ENCODE data around the gene TFPI. TPM values are rescaled to one million over a fixed set of nuclear protein-coding genes. Genes with fewer than 3 reads are reported as not detected.

TFPI gene
- total RNA-seq, 1 experiment from 2014 or later = 129 TPM

DNA sequence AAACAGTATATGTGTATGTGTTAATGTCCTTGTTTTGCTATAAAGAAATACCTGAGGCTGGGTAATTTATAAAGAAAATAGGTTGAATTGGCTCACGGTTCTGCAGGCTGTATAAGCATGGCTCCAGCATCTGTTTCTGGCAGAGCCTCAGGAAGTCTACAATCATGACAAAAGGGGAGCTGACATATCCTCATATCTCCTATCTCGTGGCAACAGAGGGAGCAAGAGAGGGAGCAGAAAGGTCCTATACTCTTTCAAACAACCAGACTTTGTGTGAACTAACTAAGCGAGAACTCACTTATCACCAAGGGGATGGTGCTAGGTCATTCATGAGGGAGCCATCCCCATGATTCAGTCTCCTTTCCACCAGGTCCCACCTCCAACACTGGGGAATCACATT is 119.2 kb downstream of the TFPI start:
- no TSS peak for BruUV-seq (replicated peaks)
- H3K27me3 ChIP-seq (ENCODE audit: control insufficient read depth, insufficient read depth, low read length) = no peaks in the 10 kb centered on the region
- no peak overlapping the region for H3K4me3 ChIP-seq (ENCODE audit: low read depth in 2 of 2, low read length in 2 of 2)
- ATAC-seq (no peak), DNase-seq (ENCODE audit: low read depth, low spot score) (no peak)
- H3K4me1 ChIP-seq (ENCODE audit: control insufficient read depth, insufficient read depth, low read length) = no peaks in the 10 kb centered on the region
- ChIA-PET POLR2A (no interaction called here), CTCF (no interaction called here)
- TF ChIP-seq POLR2AphosphoS5 (IDR thresholded peaks at IDR 0.05; ENCODE audit: low read depth, low read length) (no peak), TCF7L2 (IDR thresholded peaks at IDR 0.05; ENCODE audit: low read depth, low read length) (no peak), SIN3A (IDR thresholded peaks at IDR 0.05; ENCODE audit: borderline replicate concordance, insufficient read depth, low read depth, low read length) (no peak)
- TF ChIP-seq, protein P1, sequence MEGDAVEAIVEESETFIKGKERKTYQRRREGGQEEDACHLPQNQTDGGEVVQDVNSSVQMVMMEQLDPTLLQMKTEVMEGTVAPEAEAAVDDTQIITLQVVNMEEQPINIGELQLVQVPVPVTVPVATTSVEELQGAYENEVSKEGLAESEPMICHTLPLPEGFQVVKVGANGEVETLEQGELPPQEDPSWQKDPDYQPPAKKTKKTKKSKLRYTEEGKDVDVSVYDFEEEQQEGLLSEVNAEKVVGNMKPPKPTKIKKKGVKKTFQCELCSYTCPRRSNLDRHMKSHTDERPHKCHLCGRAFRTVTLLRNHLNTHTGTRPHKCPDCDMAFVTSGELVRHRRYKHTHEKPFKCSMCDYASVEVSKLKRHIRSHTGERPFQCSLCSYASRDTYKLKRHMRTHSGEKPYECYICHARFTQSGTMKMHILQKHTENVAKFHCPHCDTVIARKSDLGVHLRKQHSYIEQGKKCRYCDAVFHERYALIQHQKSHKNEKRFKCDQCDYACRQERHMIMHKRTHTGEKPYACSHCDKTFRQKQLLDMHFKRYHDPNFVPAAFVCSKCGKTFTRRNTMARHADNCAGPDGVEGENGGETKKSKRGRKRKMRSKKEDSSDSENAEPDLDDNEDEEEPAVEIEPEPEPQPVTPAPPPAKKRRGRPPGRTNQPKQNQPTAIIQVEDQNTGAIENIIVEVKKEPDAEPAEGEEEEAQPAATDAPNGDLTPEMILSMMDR (IDR thresholded peaks at IDR 0.05) = no peak; the same call in 1 of the 2 replicates
- TF ChIP-seq, protein P2, sequence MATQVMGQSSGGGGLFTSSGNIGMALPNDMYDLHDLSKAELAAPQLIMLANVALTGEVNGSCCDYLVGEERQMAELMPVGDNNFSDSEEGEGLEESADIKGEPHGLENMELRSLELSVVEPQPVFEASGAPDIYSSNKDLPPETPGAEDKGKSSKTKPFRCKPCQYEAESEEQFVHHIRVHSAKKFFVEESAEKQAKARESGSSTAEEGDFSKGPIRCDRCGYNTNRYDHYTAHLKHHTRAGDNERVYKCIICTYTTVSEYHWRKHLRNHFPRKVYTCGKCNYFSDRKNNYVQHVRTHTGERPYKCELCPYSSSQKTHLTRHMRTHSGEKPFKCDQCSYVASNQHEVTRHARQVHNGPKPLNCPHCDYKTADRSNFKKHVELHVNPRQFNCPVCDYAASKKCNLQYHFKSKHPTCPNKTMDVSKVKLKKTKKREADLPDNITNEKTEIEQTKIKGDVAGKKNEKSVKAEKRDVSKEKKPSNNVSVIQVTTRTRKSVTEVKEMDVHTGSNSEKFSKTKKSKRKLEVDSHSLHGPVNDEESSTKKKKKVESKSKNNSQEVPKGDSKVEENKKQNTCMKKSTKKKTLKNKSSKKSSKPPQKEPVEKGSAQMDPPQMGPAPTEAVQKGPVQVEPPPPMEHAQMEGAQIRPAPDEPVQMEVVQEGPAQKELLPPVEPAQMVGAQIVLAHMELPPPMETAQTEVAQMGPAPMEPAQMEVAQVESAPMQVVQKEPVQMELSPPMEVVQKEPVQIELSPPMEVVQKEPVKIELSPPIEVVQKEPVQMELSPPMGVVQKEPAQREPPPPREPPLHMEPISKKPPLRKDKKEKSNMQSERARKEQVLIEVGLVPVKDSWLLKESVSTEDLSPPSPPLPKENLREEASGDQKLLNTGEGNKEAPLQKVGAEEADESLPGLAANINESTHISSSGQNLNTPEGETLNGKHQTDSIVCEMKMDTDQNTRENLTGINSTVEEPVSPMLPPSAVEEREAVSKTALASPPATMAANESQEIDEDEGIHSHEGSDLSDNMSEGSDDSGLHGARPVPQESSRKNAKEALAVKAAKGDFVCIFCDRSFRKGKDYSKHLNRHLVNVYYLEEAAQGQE (IDR thresholded peaks at IDR 0.05; ENCODE audit: insufficient read depth in 1 of 2, low read depth in 2 of 2, low read length in 1 of 2) = no peak
- no peaks in the 10 kb centered on the region for H3K36me3 ChIP-seq (ENCODE audit: control insufficient read depth, insufficient read depth, low read length)
- H3K9me3 ChIP-seq (ENCODE audit: control insufficient read depth, insufficient read depth, low read depth, low read length) = no peaks in the 10 kb centered on the region
- in situ Hi-C loops (cut with HindIII; ENCODE audit: low pct_unique_long_range_greater_than_20kb, low sequenced_read_pairs) = no loop called here
- intact Hi-C loops (cut with micrococcal nuclease; ENCODE audit: unreplicated experiment) = no loop called here
- no peak overlapping the region for H3K27ac ChIP-seq (ENCODE audit: low read length)

DNA sequence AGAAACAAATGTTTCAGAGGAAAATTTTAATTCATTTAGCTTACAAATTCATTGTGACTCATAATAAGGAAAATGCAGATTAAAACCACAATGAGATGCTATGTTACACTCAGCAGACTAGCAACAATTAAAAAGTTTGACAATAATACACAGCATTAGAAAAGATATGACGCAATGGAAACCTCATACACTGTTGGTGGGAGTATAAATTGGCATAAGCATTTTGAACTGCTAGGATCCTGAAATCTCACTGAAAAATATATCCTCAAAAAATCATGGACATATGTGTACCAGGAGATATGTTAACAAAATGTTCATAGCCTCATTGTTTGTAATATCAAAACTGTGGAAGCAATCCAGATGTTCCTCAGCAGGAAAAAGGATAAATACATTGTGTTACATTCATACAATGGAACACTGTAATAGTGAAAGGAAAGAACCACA is 119.9 kb downstream of the TFPI start:
- CTCF ChIA-PET = no interaction called here
- H3K9me3 ChIP-seq (ENCODE audit: control insufficient read depth, insufficient read depth, low read depth, low read length) = no peaks in the 10 kb centered on the region
- TF ChIP-seq, protein P2 (IDR thresholded peaks at IDR 0.05; ENCODE audit: insufficient read depth in 1 of 2, low read depth in 2 of 2, low read length in 1 of 2) = no peak
- TF ChIP-seq POLR2AphosphoS5 (IDR thresholded peaks at IDR 0.05; ENCODE audit: low read depth, low read length) (no peak), SIN3A (IDR thresholded peaks at IDR 0.05; ENCODE audit: borderline replicate concordance, insufficient read depth, low read depth, low read length) (no peak), TCF7L2 (IDR thresholded peaks at IDR 0.05; ENCODE audit: low read depth, low read length) (no peak)
- TF ChIP-seq, protein P1 (IDR thresholded peaks at IDR 0.05) = no peak
- intact Hi-C loops (cut with micrococcal nuclease; ENCODE audit: unreplicated experiment) = no loop called here
- no peaks in the 10 kb centered on the region for H3K36me3 ChIP-seq (ENCODE audit: control insufficient read depth, insufficient read depth, low read length)
- in situ Hi-C loops (cut with HindIII; ENCODE audit: low pct_unique_long_range_greater_than_20kb, low sequenced_read_pairs) = no loop called here
- POLR2A ChIA-PET = no interaction called here
- no TSS peak for BruUV-seq (replicated peaks)
- ATAC-seq = no peak
- no peak overlapping the region for H3K4me3 ChIP-seq (ENCODE audit: low read depth in 2 of 2, low read length in 2 of 2)
- no peaks in the 10 kb centered on the region for H3K27me3 ChIP-seq (ENCODE audit: control insufficient read depth, insufficient read depth, low read length)
- H3K27ac ChIP-seq (ENCODE audit: low read length) = no peak overlapping the region
- no peak for DNase-seq (ENCODE audit: low read depth, low spot score)
- no peaks in the 10 kb centered on the region for H3K4me1 ChIP-seq (ENCODE audit: control insufficient read depth, insufficient read depth, low read length)

All from Panc1 (cell line).